Measurements from ENCODE around the gene PRKAG3.
"Not testable (repeated sequence)": the region's sequence is repeated elsewhere in the genome, so short reads cannot be mapped to it uniquely, and the experiment has no call there.

The PRKAG3 gene

DNA sequence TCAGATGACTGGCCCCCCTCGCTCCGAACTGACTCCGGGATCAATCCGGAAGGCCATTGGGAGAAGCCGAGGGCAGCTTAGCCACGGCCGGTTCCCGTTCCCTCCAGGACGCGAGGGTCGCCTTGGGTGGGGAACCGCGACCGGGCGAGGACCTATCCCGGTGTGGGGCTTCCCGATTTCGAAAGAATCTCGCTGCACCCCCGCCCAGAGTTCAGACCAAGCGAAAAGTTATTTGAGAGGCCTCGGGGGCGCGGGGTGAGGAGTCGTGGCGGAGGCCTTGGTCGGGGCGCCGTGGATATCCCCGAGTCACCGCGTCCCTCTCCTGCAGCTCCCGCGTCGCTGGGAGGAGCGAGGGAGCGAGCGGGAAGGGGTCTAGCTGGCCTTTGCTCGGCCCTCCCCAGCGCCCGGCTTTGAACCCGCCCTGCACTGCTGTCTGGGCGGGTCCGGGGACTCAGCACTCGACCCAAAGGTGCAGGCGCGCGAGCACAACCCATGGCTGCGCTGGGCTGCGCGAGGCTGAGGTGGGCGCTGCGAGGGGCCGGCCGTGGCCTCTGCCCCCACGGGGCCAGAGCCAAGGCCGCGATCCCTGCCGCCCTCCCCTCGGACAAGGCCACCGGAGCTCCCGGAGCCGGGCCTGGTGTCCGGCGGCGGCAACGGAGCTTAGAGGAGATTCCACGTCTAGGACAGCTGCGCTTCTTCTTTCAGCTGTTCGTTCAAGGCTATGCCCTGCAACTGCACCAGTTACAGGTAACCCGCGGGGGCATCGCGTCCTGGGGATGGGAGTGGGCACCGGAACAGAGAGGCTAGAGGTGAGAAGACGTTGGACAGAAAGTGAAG is 49.7 kb downstream of the PRKAG3 start, which contains the start of gene CYP27A1:
Gene CYP27A1 (plus strand): TSS at position 457 of the 837 bp plus-strand sequence. CDS start 36 bp downstream, at position 493.
- DNase-seq (ENCODE audit: low read depth), result no peak

DNA sequence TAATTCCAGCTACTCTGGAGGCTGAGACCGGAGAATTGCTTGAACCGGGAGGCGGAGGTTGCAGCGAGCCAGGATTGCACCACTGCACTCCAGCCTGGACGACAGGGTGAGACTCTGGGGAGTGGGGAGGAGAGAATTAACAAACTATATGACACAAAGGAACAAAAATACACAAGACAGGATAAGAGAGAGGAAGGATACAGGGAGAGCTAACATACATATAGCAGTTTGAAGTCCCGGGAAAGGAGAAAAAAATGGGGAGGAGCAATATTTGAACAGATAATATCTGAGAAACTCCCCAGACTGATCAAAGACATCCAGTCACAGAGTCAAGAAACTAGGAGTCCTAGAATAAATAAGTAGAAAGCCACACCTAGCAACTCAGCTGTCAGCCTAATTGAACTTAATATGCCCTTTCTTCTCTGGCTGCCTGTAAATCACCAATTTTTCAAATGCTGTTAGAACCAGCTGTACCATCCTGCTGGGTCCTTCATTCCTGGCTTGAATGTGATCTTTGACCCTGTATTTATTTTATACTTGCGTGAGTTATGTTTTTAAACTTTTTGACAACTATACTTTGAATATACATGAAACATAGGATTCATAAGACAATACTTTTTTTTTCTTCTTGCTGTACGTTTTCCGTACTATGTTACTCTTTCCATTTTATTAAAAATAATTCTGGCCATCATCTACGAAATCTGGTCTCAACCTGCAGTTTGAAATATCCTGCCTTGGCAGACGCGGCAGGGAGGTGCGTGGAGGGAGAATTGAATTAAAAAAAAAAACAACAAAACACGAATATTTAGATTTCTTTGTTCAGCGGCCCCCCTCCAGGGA is 50.5 kb downstream of the PRKAG3 start:
- no peak for DNase-seq (ENCODE audit: low read depth)

- no peak for DNase-seq (ENCODE audit: low read depth)
These were observed 51.6 kb downstream of the PRKAG3 start for GRCh38 chr2:218780046-218780445.

GRCh38 chr2:218777276-218777990 is 54.2 kb downstream of the PRKAG3 start:
- no peak for DNase-seq (ENCODE audit: low read depth)

DNA sequence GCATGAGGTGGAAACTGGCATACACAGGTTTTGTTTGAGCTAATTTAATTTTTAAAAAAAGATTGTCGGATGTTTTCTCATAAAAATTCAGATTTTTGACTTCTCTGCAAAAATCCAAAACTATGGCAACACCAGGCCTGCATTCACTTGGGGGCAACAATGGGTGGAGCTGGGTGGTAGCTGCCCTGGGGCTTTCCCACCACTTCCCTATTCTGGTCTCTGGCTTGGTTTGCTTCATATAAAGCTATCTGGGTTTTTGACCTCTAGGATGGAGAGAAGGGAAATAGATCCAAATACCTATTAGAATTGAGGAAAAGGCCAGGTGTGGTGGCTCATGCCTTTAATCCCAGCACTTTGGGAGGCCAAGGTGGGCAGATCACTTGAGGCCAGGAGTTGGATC is 55.1 kb downstream of the PRKAG3 start:
- DNase-seq (ENCODE audit: low read depth), result no peak

GRCh38 chr2:218773881-218774280 is 57.7 kb downstream of the PRKAG3 start:
- no peak for DNase-seq (ENCODE audit: low read depth)

DNA sequence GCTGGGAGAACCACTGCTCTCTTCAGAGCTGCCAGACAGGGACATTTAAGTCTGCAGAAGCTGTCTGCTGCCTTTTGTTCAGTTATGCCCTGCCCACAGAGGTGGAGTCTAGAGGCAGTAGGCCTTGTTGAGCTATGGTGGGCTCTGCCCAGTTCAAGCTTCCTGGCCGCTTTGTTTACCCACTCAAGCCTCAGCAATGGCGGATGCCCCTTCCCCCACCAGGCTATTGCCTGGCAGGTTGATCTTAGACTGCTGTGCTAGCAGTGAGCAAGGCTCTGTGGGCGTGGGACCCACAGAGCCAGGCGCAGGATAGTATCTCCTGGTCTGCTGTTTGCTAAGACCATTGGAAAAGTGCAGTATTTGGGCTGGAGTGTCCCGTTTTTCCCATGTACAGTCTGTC is 58.8 kb downstream of the PRKAG3 start:
- not testable (repeated sequence) for DNase-seq (ENCODE audit: low read depth)
